ENCODE measurements around the gene SARNP.
"Not testable (repeated sequence)": the region's sequence is repeated elsewhere in the genome, so short reads cannot be mapped to it uniquely, and the experiment has no call there.

Gene SARNP

GRCh38 chr12:55795950-55796349 lies 21.6 kb downstream of the SARNP start:
- no peak for DNase-seq

GRCh38 chr12:55789893-55790292 lies 27.6 kb downstream of the SARNP start:
- no peak for DNase-seq

GRCh38 chr12:55789171-55789570 lies 28.4 kb downstream of the SARNP start:
- DNase-seq, result no peak

GRCh38 chr12:55788546-55788945 lies 29.0 kb downstream of the SARNP start:
- DNase-seq, result no peak

GRCh38 chr12:55780685-55781084 lies 36.8 kb downstream of the SARNP start:
- no peak for DNase-seq

GRCh38 chr12:55777856-55778255 lies 39.7 kb downstream of the SARNP start:
- DNase-seq, result no peak

GRCh38 chr12:55771736-55772135 lies 45.8 kb downstream of the SARNP start:
- no peak for DNase-seq

GRCh38 chr12:55767156-55767555 lies 50.4 kb downstream of the SARNP start:
- no peak for DNase-seq

- DNase-seq, result no peak
Observed at GRCh38 chr12:55765736-55766290, 51.7 kb downstream of the SARNP start.

GRCh38 chr12:55762646-55763045 lies 54.9 kb downstream of the SARNP start:
- no peak for DNase-seq

- DNase-seq, result no peak
Observed at GRCh38 chr12:55760663-55761062, 56.9 kb downstream of the SARNP start.

- not testable (repeated sequence) for DNase-seq
Observed at GRCh38 chr12:55758575-55758974, 58.9 kb downstream of the SARNP start.

- DNase-seq, result no peak
Observed at GRCh38 chr12:55757701-55758100, 59.8 kb downstream of the SARNP start.

GRCh38 chr12:55755246-55755645 lies 62.3 kb downstream of the SARNP start:
- no peak for DNase-seq

GRCh38 chr12:55748230-55748993 lies 69.1 kb downstream of the SARNP start:
- DNase-seq, result no peak

- DNase-seq, result no peak
Observed at GRCh38 chr12:55746913-55747231, 70.7 kb downstream of the SARNP start.

GRCh38 chr12:55746174-55746912 lies 71.2 kb downstream of the SARNP start:
- no peak for DNase-seq

GRCh38 chr12:55745361-55746173 lies 72.0 kb downstream of the SARNP start:
- peak; percentile 58 for DNase-seq

GRCh38 chr12:55744340-55745030 lies 73.0 kb downstream of the SARNP start:
- no peak for DNase-seq

- DNase-seq, result peak; percentile 74
Observed at GRCh38 chr12:55743406-55744339, 73.9 kb downstream of the SARNP start.

GRCh38 chr12:55742719-55743405 lies 74.7 kb downstream of the SARNP start, which contains the start of gene GDF11:
TSS of gene GDF11 (plus strand) at chr12:55743122. CDS start at chr12:55743317, 195 bp downstream.
- peak; percentile 86 for DNase-seq

All from fibroblast of skin of back (primary cell).